Uterus (tissue), 4 donors: ENCODE data around the gene LRGUK. TPM values are rescaled to one million over a fixed set of nuclear protein-coding genes. Genes with fewer than 3 reads are reported as not detected.

ENCODE experiments used
- DNase-seq, 2 donors: peaks; one replicate each; pipeline ENCODE4 v3.0.0-alpha.2; 2019 to 2020
- H3K27ac ChIP-seq, 2 donors: fragments of 200-600 bp; sonication (generic); 1 replicate in 1 of 2; 2 replicates in 1 of 2; pipeline ENCODE4 v1.5.1; 2016 to 2018
- H3K27me3 ChIP-seq, 2 donors: fragments of 200-600 bp; sonication (generic); one replicate each; pipeline ENCODE4 v1.5.1; 2018 to 2019; ENCODE audit warnings: control low read depth in 1 of 2
- H3K36me3 ChIP-seq, 2 donors: fragments of 200-600 bp; sonication (generic); one replicate each; pipeline ENCODE4 v1.5.1; 2019; ENCODE audit warnings: control low read depth in 1 of 2
- H3K4me1 ChIP-seq, 2 donors: fragments of 200-600 bp; sonication (generic); one replicate each; pipeline ENCODE4 v1.5.1; 2018 to 2019; ENCODE audit warnings: control low read depth in 1 of 2
- H3K4me3 ChIP-seq, 2 donors: fragments of 200-600 bp; sonication (generic); 1 replicate in 1 of 2; 2 replicates in 1 of 2; pipeline ENCODE4 v1.5.1; 2018 to 2019; ENCODE audit warnings: mild to moderate bottlenecking in 1 of 2
- H3K9me3 ChIP-seq, 2 donors: fragments of 200-600 bp; sonication (generic); one replicate each; pipeline ENCODE4 v1.5.1; 2019; ENCODE audit warnings: control low read depth in 1 of 2
- CTCF ChIP-seq, 4 experiments: fragments of 200-600 bp in 2 of 4; fragments of 450-650 bp in 2 of 4; sonication (generic) in 2 of 4; IDR thresholded peaks; one replicate each; pipeline ENCODE4 v1.5.1; 2016 to 2019; ENCODE audit warnings: antibody characterized with exemption in 4 of 4, mild to moderate bottlenecking in 2 of 4, moderate library complexity in 1 of 4
- POLR2A ChIP-seq, 2 donors: fragments of 450-650 bp; IDR thresholded peaks; one replicate each; pipeline ENCODE4 v1.6.1; 2016; ENCODE audit warnings: antibody characterized with exemption in 2 of 2, mild to moderate bottlenecking in 1 of 2, moderate library complexity in 1 of 2
- intact Hi-C: fragments of 100-400 bp; cut with DNase I; formaldehyde crosslinking; loops from one replicate; pipeline ENCODE4 v1.15.1; 2023; ENCODE audit warnings: low total_unique reads
- total RNA-seq, 4 donors: library from RNA; depleted of rRNA in 3 of 4; stranded (reverse); fragments of >200 nt in 3 of 4; gene quantifications; one replicate each; pipeline versions ENCODE4 v1.1.0 to v1.2.4, GENCODE V29; 2014 to 2023
- donor health status: DM: yes; HTN: yes; CAD: no.

Gene LRGUK
- total RNA-seq, 4 donors from 2014 or later = 0.91 to 3.8 (median 1.3) TPM; not detected in 1

DNA sequence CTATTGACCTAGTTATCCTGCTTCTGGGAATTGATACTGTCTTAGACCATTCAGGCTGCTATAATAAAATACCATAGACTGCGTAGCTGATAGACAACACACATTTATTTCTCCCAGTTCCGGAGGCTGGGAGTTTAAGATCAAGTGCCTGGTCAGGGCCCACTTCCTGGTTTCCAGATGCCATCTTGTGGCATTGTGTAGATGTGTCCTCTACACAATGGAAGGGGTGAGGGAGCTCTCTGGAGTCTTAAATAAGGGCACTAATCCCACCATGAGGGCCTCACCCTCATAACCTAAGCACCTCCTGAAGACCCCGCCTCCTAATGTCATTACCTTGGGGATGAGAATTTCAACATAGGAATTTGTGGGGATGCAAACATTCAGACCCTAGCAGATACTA is 127.2 kb downstream of the LRGUK start:
- DNase-seq = no peak
- Histone ChIP-seq H3K27me3 (no peaks in the 10 kb centered on the region), H3K4me1 (no peaks in the 10 kb centered on the region), H3K4me3 (no peak overlapping the region), H3K9me3 (no peaks in the 10 kb centered on the region), H3K27ac (no peak overlapping the region), H3K36me3 (no peaks in the 10 kb centered on the region)
- intact Hi-C loops = no loop called here
- TF ChIP-seq CTCF (IDR thresholded peaks at IDR 0.05) (no peak), POLR2A (IDR thresholded peaks at IDR 0.05) (no peak)

DNA sequence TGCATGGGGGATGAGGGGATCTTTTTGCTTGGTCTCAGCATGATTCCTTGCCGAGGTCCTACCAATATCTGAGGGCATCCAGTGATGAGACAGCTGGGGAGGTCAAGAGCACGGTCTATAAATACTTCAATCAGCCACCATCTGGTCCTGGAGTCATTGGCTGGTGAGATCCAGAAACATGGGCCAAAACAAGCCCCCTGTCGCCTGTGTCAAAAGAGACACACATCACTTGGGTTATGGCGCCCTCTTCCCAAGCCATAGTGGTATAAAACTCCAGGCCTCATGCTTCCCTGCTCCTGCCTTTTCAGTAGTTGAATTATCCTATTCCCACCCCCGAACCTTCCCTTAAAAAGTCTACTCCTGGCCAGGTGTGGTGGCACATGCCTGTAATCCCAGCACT is 128.7 kb downstream of the LRGUK start:
- H3K4me3 ChIP-seq = no peak overlapping the region
- no peaks in the 10 kb centered on the region for H3K4me1 ChIP-seq
- no peaks in the 10 kb centered on the region for H3K9me3 ChIP-seq
- no peaks in the 10 kb centered on the region for H3K27me3 ChIP-seq
- no peak overlapping the region for H3K27ac ChIP-seq
- no peaks in the 10 kb centered on the region for H3K36me3 ChIP-seq
- TF ChIP-seq CTCF (IDR thresholded peaks at IDR 0.05) = no peak
- no peak for TF ChIP-seq POLR2A (IDR thresholded peaks at IDR 0.05)
- intact Hi-C loops = no loop called here
- no peak for DNase-seq

DNA sequence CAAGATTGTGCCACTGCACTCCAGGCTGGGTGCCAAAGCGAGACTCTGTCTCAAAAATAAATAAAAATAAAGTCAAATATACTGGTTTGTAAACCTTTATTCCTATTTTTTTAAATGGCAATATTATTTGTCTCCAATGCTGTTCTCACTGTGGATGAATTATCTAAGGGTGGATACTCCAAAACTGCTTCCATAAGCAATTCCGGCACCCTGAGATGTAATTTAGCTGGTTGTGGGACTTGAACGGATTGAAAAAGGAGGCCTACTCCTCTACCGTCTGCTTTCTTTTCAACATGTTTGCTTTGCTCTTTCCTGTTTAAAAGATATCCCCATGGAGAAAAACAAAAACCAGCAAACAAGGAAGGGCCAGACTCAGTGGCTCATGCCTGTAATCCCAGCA is 135.2 kb downstream of the LRGUK start:
- no peak overlapping the region for H3K4me3 ChIP-seq
- H3K27me3 ChIP-seq = no peaks in the 10 kb centered on the region
- no peaks in the 10 kb centered on the region for H3K9me3 ChIP-seq
- TF ChIP-seq POLR2A (IDR thresholded peaks at IDR 0.05) = no peak
- TF ChIP-seq CTCF (IDR thresholded peaks at IDR 0.05) = no peak
- H3K36me3 ChIP-seq = no peaks in the 10 kb centered on the region
- intact Hi-C loops = no loop called here
- no peaks in the 10 kb centered on the region for H3K4me1 ChIP-seq
- no peak overlapping the region for H3K27ac ChIP-seq
- no peak for DNase-seq

- no peaks in the 10 kb centered on the region for H3K27me3 ChIP-seq
- no peaks in the 10 kb centered on the region for H3K36me3 ChIP-seq
- no peak overlapping the region for H3K27ac ChIP-seq
- intact Hi-C loops = no loop called here
- TF ChIP-seq CTCF (IDR thresholded peaks at IDR 0.05) (no peak), POLR2A (IDR thresholded peaks at IDR 0.05) (no peak)
- no peaks in the 10 kb centered on the region for H3K9me3 ChIP-seq
- no peak overlapping the region for H3K4me3 ChIP-seq
- H3K4me1 ChIP-seq = no peaks in the 10 kb centered on the region
- no peak for DNase-seq
These were observed 149.8 kb downstream of the LRGUK start for GRCh38 chr7:134276951-134277350.

DNA sequence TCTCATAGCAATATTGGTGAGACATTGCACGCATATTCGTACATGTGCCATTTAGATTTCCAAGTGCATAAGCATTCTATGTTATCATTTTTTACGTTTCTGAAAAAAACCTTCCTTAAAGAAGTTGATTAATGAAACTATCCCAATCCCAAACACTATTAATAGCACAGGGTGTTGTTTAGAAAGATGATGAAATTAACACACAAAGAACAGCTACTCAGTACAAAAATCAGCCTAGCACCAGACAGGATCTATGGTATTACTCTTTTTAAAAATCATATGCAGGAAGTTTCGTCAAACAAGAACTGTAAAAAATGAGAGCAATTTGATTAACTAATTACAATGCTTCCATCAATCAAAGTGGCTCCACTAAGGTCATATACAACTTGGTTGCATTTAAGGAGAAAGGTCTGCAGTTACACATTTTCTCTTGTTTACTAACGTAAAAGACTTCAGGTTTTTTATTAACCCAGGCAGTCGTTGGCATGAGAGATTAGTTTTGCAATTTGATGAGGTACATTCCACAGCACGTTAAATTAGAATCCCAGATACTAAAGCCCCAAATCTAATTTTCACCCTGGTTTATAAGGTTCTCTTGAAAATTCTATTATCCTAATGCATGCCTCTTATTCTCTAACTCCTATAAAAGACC is 151.5 kb downstream of the LRGUK start:
- DNase-seq = no peak
- intact Hi-C loops = no loop called here
- no peaks in the 10 kb centered on the region for H3K36me3 ChIP-seq
- no peaks in the 10 kb centered on the region for H3K9me3 ChIP-seq
- H3K27ac ChIP-seq = no peak overlapping the region
- TF ChIP-seq CTCF (IDR thresholded peaks at IDR 0.05) (no peak), POLR2A (IDR thresholded peaks at IDR 0.05) (no peak)
- H3K4me1 ChIP-seq = no peaks in the 10 kb centered on the region
- H3K27me3 ChIP-seq = no peaks in the 10 kb centered on the region
- H3K4me3 ChIP-seq = no peak overlapping the region
